Karpas-422 (cell line): Measurements from ENCODE around the gene PADI2. TPM values are rescaled to one million over a fixed set of nuclear protein-coding genes. Genes with fewer than 3 reads are reported as not detected.

Experiments
- DNase-seq: peaks from one replicate; pipeline ENCODE4 v3.0.0-alpha.2; 2015
- H2AFZ ChIP-seq: fragments of 200-600 bp; sonication (generic); 2 replicates; pipeline ENCODE4 v1.6.1; 2014; ENCODE audit warnings: antibody characterized with exemption, low read length, mixed read lengths
- H3K27ac ChIP-seq: fragments of 200-600 bp; sonication (generic); 2 replicates; pipeline ENCODE4 v1.5.1; 2014; ENCODE audit warnings: mild to moderate bottlenecking, low read length, moderate library complexity
- H3K27me3 ChIP-seq: fragments of 200-600 bp; sonication (generic); 2 replicates; pipeline ENCODE4 v1.6.1; 2014; ENCODE audit warnings: low read length, mixed read lengths
- H3K36me3 ChIP-seq: fragments of 200-600 bp; sonication (generic); 2 replicates; pipeline ENCODE4 v1.6.1; 2014; ENCODE audit warnings: low read length, mixed read lengths; ENCODE audit not compliant: insufficient read depth
- H3K4me1 ChIP-seq: fragments of 200-600 bp; sonication (generic); 2 replicates; pipeline ENCODE4 v1.6.1; 2014; ENCODE audit warnings: mild to moderate bottlenecking, low read length, mixed read lengths
- H3K4me2 ChIP-seq: fragments of 200-600 bp; sonication (generic); 2 replicates; pipeline ENCODE4 v1.6.1; 2014; ENCODE audit warnings: low read length, low read depth, mild to moderate bottlenecking; ENCODE audit not compliant: poor library complexity, severe bottlenecking
- H3K4me3 ChIP-seq: fragments of 200-600 bp; sonication (generic); 2 replicates; pipeline ENCODE4 v1.5.1; 2014; ENCODE audit warnings: mild to moderate bottlenecking, antibody characterized with exemption, low read length, mixed read lengths
- H3K79me2 ChIP-seq: fragments of 200-600 bp; sonication (generic); 2 replicates; pipeline ENCODE4 v1.6.1; 2014; ENCODE audit warnings: mild to moderate bottlenecking, low read length, mixed read lengths
- H3K9ac ChIP-seq: fragments of 200-600 bp; sonication (generic); 2 replicates; pipeline ENCODE4 v1.6.0; 2014; ENCODE audit warnings: low read length
- H3K9me2 ChIP-seq: fragments of 200-600 bp; sonication (generic), shearing (Covaris generic); replicated peaks from 2 replicates; pipeline ENCODE4 v1.6.0; 2014; ENCODE audit warnings: mild to moderate bottlenecking, low read length, moderate library complexity; ENCODE audit not compliant: insufficient read depth
- H3K9me3 ChIP-seq: fragments of 300-700, 200-600 bp; sonication (generic); 2 replicates; pipeline ENCODE4 v1.6.1; 2014; ENCODE audit warnings: low read length, mixed read lengths
- H4K20me1 ChIP-seq: fragments of 200-600 bp; sonication (generic); 2 replicates; pipeline ENCODE4 v1.6.1; 2014; ENCODE audit warnings: mild to moderate bottlenecking, antibody characterized with exemption, low read length, low read depth; ENCODE audit not compliant: insufficient read depth
- total RNA-seq: library from RNA; depleted of rRNA; stranded (reverse); fragments of >200 nt; shearing (Covaris generic); gene quantifications from 2 replicates; pipeline ENCODE4 v1.2.3, GENCODE V29; 2014; ENCODE audit warnings: low replicate concordance

PADI2 gene
- total RNA-seq, 1 experiment from 2014 or later, result not detected

DNA sequence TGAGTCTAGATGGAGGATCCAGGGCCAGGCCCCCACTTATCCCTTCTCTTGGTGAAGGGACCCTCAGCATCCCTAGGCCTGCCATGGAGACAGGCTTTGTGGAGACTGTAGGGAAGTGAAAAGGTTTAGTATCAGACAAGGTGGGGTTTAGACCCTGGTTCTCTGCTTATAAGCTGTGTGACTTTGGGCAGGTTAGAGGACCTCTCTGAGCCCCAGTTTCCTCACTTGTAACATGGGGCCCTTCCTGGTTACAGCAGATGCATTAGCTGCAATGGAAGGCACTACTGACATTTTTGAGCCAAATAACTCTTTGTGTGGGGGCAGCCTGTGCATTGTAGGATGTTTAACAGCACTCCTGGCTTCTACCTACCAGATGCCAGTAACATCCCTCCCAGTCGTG, 22.7 kb downstream of the PADI2 start:
- no peak for DNase-seq
- Histone ChIP-seq H3K4me2 (no peak overlapping the region), H3K36me3 (no peaks in the 10 kb centered on the region), H2AFZ (no peak overlapping the region), H3K9ac (no peak overlapping the region), H3K4me3 (no peak overlapping the region), H3K9me2 (no peaks in the 10 kb centered on the region), H3K27ac (no peak overlapping the region), H3K27me3 (no peaks in the 10 kb centered on the region), H3K4me1 (no peaks in the 10 kb centered on the region), H4K20me1 (no peaks in the 10 kb centered on the region), H3K9me3 (no peaks in the 10 kb centered on the region), H3K79me2 (no peaks in the 10 kb centered on the region)

DNA sequence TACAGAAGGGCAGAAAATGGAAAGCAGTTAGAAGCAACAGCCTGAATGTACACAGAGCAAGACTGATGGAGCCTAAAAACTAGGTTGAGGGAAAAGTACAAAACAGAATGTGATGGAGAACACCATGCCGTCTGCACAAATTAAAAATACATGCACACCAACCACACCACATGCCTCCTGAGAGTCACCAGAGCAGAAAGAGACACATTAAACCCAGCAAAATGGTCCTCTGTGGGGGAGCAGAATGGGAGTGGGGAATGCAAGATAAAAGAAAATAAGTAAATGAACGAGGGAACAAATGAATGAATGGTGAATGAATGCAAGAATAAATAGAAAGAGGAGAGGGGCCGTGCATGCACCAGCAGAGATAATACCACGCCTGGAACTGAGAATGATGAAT, 24.1 kb downstream of the PADI2 start:
- Histone ChIP-seq H4K20me1 (no peaks in the 10 kb centered on the region), H3K27me3 (no peaks in the 10 kb centered on the region), H3K9me3 (no peaks in the 10 kb centered on the region), H3K27ac (no peak overlapping the region), H3K36me3 (no peaks in the 10 kb centered on the region), H3K4me3 (no peak overlapping the region), H3K4me2 (no peak overlapping the region), H3K4me1 (no peaks in the 10 kb centered on the region), H2AFZ (no peak overlapping the region), H3K79me2 (no peaks in the 10 kb centered on the region), H3K9ac (no peak overlapping the region), H3K9me2 (no peaks in the 10 kb centered on the region)
- no peak for DNase-seq

DNA sequence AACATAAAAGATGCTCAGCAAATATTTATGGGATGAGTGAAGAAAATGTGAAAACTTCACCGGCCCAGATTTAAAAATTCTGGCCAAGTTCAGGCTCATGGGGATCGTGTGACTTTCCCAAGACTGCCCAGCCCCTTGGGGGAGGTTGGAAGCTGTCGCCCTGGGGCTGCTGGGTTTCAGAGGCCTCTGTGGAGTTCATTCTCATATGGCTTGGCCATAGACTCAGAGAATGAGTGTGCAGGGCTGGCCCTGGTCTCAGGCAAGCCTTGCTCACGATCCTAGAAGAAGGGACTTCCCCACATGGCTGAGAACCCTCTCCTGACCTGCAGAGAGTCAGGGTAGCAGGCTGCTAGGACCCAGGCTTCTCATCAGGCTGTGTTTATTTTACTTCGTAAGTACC, 24.6 kb downstream of the PADI2 start:
- H3K27ac ChIP-seq, result no peak overlapping the region
- H2AFZ ChIP-seq, result no peak overlapping the region
- H3K4me2 ChIP-seq, result no peak overlapping the region
- no peaks in the 10 kb centered on the region for H3K36me3 ChIP-seq
- no peaks in the 10 kb centered on the region for H3K27me3 ChIP-seq
- H3K9ac ChIP-seq, result no peak overlapping the region
- H3K9me3 ChIP-seq, result no peaks in the 10 kb centered on the region
- H4K20me1 ChIP-seq, result no peaks in the 10 kb centered on the region
- H3K79me2 ChIP-seq, result no peaks in the 10 kb centered on the region
- H3K4me3 ChIP-seq, result no peak overlapping the region
- no peaks in the 10 kb centered on the region for H3K9me2 ChIP-seq
- H3K4me1 ChIP-seq, result no peaks in the 10 kb centered on the region
- no peak for DNase-seq

DNA sequence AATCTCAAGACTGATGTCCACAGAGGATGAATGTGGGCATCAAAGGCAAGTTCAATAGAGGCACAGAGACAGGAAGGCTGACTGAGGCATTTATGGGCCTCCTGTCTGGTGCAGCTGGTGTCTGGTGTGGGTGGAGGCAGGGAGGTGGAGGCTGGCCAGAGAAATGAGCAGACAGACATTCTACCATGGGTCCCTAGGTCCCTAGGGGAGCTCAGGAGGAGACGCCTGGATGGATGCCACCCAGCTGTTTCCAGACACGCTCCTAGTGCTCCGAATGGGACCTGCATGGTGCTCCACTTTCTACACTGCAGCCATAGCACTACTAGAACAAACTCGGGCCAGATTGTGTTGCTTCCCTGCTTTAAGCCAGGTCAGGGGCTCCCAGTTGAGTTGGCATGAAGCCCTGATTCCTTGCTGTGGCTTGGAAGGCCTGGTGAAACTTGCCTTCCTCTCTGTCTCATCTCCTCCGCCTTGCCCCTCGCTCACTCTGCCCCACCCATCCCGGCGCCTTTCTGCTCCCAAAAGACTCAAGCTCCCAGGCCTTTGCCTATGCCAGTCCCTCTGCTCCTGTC, 25.3 kb downstream of the PADI2 start:
- Histone ChIP-seq H3K4me3 (no peak overlapping the region), H3K27ac (no peak overlapping the region), H3K4me1 (no peaks in the 10 kb centered on the region), H3K27me3 (no peaks in the 10 kb centered on the region), H3K9ac (no peak overlapping the region), H3K79me2 (no peaks in the 10 kb centered on the region), H3K9me2 (no peaks in the 10 kb centered on the region), H4K20me1 (0 out of 2 replicates have a peak, but pooled peaks cover 4% of the 10 kb centered on the region), H3K9me3 (no peaks in the 10 kb centered on the region), H3K4me2 (no peak overlapping the region), H2AFZ (no peak overlapping the region), H3K36me3 (no peaks in the 10 kb centered on the region)
- no peak for DNase-seq

DNA sequence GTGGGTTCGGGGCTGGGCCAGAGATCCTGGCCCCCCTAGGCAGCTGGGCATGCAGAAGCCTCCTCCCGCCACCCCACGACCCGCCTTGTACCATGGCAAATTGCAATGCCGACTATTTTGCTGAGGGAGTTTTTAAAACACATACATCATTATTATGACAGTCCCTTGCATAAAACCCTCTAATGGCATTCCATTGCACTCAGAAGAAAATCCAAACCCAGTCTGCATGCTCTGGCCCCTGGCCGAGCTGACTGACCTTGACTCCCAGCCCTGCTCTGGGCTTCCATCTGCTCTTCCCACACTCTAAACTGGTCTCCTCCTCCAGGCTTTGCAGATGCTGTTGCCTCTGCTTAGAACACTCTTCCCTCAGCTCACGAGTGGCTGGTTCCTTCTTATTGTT, 28.0 kb downstream of the PADI2 start:
- no peak overlapping the region for H3K4me2 ChIP-seq
- no peak overlapping the region for H3K9ac ChIP-seq
- 0 out of 2 replicates have a peak, but pooled peaks cover 4% of the 10 kb centered on the region for H4K20me1 ChIP-seq
- no peaks in the 10 kb centered on the region for H3K79me2 ChIP-seq
- H3K4me1 ChIP-seq, result no peaks in the 10 kb centered on the region
- no peak overlapping the region for H3K4me3 ChIP-seq
- no peak overlapping the region for H2AFZ ChIP-seq
- H3K9me3 ChIP-seq, result no peaks in the 10 kb centered on the region
- no peaks in the 10 kb centered on the region for H3K9me2 ChIP-seq
- no peak for DNase-seq
- no peaks in the 10 kb centered on the region for H3K36me3 ChIP-seq
- H3K27me3 ChIP-seq, result no peaks in the 10 kb centered on the region
- H3K27ac ChIP-seq, result no peak overlapping the region

DNA sequence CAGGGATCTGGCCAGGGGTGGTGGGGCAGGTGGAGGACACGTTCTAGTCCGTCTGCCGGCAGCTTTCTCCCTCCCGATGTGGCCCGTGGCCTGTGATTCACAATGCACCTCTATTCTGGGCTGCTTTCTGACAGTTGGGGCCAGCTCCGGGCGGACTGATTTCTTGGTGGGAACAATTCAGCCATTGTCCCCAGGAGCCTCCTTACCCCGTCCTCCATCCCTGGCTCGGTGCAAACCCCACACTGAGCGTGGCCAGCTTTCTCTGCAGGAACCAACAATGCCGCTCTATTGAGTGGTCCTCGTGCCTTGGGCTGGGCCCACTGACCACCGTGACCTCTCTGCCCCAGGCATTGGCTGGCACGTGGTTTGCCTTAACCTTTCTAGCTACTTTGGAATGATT, 29.7 kb downstream of the PADI2 start:
- Histone ChIP-seq H3K36me3 (no peaks in the 10 kb centered on the region), H3K9ac (no peak overlapping the region), H2AFZ (no peak overlapping the region), H3K79me2 (no peaks in the 10 kb centered on the region), H3K9me2 (no peaks in the 10 kb centered on the region), H3K4me3 (no peak overlapping the region), H4K20me1 (0 out of 2 replicates have a peak, but pooled peaks cover 4% of the 10 kb centered on the region), H3K4me1 (no peaks in the 10 kb centered on the region), H3K9me3 (no peaks in the 10 kb centered on the region), H3K27ac (no peak overlapping the region), H3K4me2 (no peak overlapping the region), H3K27me3 (no peaks in the 10 kb centered on the region)
- DNase-seq, result no peak

DNA sequence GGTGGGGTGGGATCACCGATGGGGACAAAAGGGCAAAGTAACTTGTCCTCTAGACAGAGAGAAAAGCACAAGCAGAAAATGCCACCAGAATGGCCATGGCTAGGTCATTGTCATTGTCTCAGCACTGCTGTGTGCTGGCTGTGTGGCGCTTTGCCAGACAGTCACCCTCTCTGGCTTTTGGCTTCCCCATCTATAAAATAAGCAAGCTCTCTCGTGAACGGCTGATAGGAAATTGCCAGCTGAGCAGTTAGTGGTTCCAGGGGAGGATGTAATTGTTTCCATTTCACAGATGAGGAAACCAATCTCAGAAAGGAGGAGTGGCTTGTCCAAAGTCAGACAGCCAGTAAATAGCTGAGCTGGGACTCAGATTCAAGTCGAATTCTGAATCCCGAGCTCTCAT, 32.5 kb downstream of the PADI2 start:
- no peaks in the 10 kb centered on the region for H3K27me3 ChIP-seq
- H3K4me1 ChIP-seq, result no peaks in the 10 kb centered on the region
- no peaks in the 10 kb centered on the region for H3K9me2 ChIP-seq
- no peak overlapping the region for H3K4me3 ChIP-seq
- H3K9me3 ChIP-seq, result no peaks in the 10 kb centered on the region
- H3K4me2 ChIP-seq, result no peak overlapping the region
- H2AFZ ChIP-seq, result no peak overlapping the region
- DNase-seq, result no peak
- H4K20me1 ChIP-seq, result 0 out of 2 replicates have a peak, but pooled peaks cover 4% of the 10 kb centered on the region
- H3K9ac ChIP-seq, result no peak overlapping the region
- H3K36me3 ChIP-seq, result no peaks in the 10 kb centered on the region
- no peaks in the 10 kb centered on the region for H3K79me2 ChIP-seq
- H3K27ac ChIP-seq, result no peak overlapping the region

DNA sequence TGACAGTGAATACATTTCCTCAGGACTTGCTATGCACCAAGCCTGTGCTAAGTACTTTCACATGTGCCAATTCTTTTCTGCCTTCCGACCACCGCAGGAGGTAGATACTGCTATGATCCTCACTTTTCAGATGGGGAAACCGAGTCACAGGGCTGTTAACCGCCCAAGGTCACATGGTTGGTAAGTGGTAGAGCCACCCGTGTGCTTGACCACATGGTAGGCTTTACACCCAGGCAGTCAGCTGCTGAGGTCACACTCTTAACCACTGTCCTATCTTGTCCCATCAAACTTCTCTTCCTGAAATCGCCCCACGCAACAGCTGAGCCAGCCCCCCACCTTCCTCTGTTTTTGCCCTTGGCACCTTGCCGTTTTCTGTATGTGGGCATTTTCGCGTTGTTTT, 34.5 kb downstream of the PADI2 start:
- Histone ChIP-seq H3K4me2 (no peak overlapping the region), H3K79me2 (no peaks in the 10 kb centered on the region), H3K4me3 (no peak overlapping the region), H3K27ac (no peak overlapping the region), H3K9ac (no peak overlapping the region), H3K4me1 (no peaks in the 10 kb centered on the region), H3K27me3 (no peaks in the 10 kb centered on the region), H3K36me3 (no peaks in the 10 kb centered on the region), H4K20me1 (0 out of 2 replicates have a peak, but pooled peaks cover 4% of the 10 kb centered on the region), H2AFZ (no peak overlapping the region), H3K9me3 (no peaks in the 10 kb centered on the region), H3K9me2 (no peaks in the 10 kb centered on the region)
- DNase-seq, result no peak

DNA sequence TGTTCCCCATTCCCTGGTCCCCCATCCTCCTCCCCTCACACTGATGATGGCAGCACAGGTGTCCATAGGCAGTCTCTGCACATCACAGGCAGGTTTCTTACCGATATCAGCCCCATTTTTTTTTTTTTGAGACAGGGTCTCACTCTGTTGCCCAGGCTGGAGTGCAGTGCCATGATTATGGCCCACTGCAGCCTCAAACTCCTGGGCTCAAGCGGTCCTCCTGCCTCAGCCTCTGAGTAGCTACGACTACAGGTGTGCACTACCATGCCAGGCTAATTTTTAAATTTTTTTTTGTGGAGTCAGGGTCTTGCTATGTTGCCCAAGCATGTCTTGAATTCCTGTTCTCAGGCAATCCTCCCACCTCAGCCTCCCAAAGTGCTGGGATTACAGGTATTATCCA, 36.5 kb downstream of the PADI2 start:
- DNase-seq, result no peak
- Histone ChIP-seq H3K9me2 (no peaks in the 10 kb centered on the region), H3K27me3 (no peaks in the 10 kb centered on the region), H3K36me3 (no peaks in the 10 kb centered on the region), H3K4me3 (no peak overlapping the region), H3K9me3 (no peaks in the 10 kb centered on the region), H3K4me1 (no peaks in the 10 kb centered on the region), H3K27ac (no peak overlapping the region), H3K79me2 (no peaks in the 10 kb centered on the region), H4K20me1 (no peaks in the 10 kb centered on the region), H2AFZ (no peak overlapping the region), H3K4me2 (no peak overlapping the region), H3K9ac (no peak overlapping the region)
